GM18909 (cell line): ENCODE measurements around the gene GIGYF2.

Experiments
- ATAC-seq: cut with Tn5 transposase; IDR thresholded peaks from one replicate; pipeline ENCODE4 v1.9.1; 2021; ENCODE audit warnings: mild to moderate bottlenecking; ENCODE audit not compliant: unreplicated experiment, poor library complexity

The GIGYF2 gene, protein sequence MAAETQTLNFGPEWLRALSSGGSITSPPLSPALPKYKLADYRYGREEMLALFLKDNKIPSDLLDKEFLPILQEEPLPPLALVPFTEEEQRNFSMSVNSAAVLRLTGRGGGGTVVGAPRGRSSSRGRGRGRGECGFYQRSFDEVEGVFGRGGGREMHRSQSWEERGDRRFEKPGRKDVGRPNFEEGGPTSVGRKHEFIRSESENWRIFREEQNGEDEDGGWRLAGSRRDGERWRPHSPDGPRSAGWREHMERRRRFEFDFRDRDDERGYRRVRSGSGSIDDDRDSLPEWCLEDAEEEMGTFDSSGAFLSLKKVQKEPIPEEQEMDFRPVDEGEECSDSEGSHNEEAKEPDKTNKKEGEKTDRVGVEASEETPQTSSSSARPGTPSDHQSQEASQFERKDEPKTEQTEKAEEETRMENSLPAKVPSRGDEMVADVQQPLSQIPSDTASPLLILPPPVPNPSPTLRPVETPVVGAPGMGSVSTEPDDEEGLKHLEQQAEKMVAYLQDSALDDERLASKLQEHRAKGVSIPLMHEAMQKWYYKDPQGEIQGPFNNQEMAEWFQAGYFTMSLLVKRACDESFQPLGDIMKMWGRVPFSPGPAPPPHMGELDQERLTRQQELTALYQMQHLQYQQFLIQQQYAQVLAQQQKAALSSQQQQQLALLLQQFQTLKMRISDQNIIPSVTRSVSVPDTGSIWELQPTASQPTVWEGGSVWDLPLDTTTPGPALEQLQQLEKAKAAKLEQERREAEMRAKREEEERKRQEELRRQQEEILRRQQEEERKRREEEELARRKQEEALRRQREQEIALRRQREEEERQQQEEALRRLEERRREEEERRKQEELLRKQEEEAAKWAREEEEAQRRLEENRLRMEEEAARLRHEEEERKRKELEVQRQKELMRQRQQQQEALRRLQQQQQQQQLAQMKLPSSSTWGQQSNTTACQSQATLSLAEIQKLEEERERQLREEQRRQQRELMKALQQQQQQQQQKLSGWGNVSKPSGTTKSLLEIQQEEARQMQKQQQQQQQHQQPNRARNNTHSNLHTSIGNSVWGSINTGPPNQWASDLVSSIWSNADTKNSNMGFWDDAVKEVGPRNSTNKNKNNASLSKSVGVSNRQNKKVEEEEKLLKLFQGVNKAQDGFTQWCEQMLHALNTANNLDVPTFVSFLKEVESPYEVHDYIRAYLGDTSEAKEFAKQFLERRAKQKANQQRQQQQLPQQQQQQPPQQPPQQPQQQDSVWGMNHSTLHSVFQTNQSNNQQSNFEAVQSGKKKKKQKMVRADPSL (N-terminal part only)

DNA sequence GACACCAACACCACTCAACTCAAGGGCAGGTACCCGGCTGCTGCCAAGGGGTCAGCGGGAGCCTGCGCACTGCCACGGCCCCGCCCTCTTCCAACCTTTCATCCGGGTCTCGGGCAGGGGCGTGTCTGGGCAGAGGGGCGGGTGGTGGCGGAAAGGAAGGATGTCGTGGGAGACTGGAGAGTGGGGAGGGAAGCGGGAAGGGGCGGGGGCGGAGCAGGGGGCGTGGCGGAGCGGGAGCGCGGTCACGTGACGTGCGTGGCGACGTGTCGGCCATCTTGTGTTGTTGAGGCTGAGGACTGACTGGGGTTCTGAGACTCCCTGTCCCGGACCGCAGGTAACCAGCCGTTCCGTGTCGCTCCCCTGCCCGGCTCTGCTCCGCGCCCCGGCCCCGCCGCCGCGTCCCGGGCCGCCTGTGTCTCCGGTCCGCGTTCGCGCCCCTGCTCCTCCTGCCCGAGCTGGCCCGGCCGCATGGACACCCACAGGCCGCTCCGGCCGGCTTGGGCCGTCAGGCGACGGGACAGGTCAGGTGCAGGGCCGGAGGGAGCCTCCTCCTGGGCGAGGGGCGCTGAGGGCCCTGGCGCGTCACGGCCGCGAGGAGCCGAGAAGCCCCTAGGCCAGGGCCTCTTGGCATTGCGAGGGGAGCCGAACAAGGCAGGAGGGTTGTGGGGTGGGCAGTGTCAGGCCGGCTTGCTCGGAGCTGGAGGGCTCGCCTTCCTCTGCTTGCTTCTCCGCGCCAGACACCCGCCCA is at the start of gene GIGYF2:
GIGYF2 (plus strand) TSS at position 273 of the 748 bp plus-strand sequence. CDS start 37,867 bp downstream, outside the sequence.
- ATAC-seq, result peak; percentile 83

GRCh38 chr2:232649033-232649432 is 48.1 kb upstream of the GIGYF2 start:
- ATAC-seq, result no peak

GRCh38 chr2:232652505-232652851 is 44.7 kb upstream of the GIGYF2 start:
- ATAC-seq, result no peak

DNA sequence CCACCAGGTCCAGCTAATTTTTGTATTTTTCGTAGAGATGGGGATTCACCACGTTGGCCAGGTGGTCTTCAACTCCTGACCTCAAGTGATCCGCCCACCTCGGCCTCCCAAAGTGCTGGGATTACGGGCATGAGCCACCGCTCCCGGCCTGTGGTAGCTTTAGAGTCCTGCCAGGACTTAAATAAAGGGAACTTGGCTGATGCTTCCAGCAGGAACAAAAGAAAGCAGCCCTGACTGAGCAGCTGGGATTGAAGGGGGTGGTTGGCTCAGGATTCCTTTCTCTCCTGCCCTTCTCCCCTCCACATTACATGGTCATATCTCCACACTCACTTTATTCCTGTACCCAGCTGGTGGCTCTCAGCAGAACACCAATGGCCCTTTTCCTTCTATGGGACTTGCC is 43.7 kb upstream of the GIGYF2 start:
- ATAC-seq, result no peak

DNA sequence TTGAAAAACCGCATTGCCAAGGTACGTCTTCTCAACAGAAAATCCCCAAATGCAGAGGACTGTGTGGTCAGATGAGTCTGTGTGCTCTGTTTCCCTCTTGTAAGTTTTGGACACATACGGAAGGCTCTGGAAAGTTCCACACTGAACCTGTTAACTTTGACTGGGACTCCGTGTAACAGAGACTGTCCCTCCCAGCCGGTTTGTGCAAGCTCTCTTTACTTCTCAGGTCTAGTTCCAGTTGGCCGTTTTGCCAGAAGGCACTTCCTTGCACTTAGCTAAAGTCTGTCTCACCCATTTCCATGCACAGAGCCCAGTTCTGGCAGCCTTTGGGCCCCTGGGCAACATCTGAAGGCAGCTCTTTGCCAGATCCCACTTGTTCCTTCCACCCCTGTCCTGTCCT is 41.7 kb upstream of the GIGYF2 start:
- no peak for ATAC-seq

DNA sequence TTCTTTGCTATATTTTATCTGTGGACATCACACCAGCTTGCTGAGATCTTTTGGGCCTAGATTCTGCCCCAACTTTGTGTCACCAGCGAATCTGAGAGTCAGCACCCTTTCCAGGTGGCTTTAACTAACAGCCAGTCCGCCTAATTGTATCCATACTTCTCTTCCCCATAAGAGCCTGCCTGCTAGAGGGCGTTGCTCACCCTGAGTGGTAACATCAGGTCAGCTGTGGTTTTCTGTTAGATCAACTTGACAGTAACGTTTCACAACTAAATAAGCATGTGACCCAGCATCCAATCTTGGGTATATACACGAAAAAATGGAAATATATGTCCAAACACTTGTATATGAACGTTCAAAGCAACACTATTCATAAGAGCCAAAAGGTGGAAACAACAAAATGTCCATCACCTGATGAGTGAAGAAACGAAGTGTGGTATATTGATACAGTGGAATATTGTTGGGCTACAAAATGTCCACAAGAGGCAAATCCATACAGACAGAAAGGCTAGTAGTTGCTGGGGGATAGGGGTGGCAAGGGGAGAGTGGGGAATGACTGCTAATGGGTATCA is 38.8 kb upstream of the GIGYF2 start:
- ATAC-seq, result no peak

- no peak for ATAC-seq
Observed at GRCh38 chr2:232659359-232659758, 37.8 kb upstream of the GIGYF2 start.

DNA sequence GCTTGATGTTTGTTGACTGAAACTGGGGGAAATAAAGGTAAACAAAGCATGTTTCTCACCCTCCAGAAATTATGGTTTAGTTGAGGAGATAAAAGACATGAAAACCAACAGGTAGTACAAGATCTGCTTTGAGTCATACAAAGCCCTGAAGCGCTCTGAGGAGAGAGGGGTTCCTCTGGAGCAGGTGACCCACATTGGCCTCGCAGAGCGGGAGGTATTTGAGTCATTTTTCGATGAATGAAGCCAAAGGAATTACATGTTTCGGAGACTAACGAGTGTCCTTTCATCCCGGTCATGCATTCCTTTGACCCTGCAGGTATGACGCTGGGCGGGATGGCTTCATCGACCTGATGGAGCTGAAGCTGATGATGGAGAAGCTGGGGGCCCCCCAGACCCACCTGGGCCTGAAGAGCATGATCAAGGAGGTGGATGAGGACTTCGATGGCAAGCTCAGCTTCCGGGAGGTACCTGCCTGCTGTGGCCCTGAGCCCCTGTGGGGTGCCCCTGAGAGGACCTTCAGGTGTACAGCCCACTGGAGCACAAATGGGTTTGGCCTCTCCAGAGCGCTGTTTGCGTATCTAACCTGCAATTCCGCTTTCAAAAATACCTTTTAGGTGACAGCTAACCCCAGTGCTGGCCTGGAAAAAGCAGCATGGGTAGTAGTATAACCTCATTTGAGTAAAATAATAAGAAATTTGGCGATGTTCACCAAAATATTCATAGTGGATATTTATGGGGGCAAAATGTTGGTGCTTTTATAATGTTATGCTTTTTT is 34.5 kb upstream of the GIGYF2 start:
- no peak for ATAC-seq

DNA sequence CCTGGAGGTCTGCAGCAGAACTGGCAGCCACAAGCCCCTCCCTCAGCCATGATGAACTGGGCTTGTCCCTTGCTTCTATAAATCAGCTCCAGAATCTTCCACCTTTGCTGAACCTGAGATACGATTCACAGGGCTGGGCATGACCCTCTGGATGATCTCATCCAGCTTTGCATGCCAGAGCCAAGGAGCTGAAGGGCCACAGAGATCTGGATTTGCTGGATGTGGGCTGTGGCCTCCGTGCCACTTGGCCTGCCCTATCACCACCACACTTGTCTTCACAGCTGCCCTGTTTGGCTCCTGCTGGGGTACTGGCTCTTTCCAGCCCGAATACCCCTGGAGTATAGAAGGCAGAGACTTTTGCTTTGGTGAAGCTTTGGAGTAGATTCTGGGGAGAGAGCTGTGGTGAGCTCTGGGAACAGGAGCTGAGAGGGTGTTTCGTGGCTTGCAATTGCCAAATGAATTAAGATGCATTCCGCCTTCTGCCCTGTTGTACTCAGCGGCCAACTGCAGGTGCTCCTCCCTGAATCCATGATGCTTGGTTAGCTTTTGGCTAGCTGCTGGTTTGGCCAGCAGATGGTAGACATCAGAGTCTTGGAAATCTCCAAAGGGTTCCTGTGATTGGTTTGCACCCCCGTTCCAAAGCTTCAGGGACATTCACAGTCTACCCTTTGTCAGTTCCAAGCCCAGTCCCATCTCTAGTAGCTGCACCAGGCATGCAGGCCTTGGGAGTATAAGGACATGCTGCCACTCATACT is 30.9 kb upstream of the GIGYF2 start:
- no peak for ATAC-seq

DNA sequence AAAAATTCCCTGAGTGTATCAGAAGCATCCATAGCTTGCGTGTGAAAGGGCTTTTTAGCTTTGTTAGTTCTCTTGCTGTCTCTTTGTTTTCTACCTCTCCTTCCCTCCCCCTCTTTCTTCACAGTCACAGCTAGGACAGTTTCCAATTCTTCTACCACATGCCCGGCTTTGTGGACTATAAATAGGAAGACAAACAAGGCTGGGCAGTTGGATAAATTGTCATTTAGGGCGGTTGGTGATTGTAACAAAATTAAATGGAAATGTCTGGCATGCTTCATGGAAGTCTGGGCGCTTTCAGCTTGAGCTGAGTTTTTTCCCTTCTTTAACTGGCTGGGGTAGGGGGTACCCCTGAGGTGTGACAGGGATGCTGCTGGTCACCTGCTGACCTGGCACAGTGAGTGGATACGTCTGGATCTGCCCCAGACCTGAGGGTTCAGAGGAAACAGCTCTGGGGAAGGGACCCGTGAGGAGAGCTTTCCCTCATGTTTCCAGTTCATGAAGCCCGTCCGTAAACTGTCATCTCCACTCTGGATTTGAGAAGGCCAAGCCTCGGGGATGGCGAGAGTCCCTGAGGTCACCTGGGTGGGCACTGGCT is 29.0 kb upstream of the GIGYF2 start:
- ATAC-seq, result no peak

DNA sequence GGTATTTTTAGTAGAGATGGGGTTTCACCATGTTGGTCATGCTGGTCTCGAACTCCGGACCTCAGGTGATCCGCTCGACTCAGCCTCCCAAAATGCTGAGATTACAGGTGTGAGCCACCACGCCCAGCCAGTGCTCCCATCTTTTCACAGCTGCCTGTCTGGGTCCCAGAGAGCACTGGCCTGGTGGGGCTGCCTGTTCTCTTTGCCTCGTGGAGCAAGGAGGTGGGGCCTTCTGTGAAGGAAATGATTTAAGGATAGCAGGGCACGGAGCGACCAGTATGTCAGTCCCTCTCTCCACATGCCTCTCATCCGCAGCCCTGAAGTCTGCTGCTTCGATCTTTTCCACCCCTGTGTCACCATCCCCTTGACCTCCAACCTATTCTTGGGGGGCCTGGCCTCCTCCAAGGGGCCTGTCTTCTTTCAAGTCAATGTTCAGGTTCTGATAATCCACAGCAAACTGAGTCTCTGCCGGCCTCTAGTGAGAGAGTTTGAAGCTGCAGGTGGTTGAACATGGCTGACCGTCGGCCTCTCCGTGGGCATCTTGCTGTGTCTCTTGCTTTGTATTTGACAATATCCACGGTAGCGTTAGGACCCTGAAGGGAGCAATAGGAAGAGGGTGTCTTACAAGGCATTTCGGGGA is 28.2 kb upstream of the GIGYF2 start:
- ATAC-seq, result no peak

GRCh38 chr2:232672588-232672987 is 24.5 kb upstream of the GIGYF2 start:
- no peak for ATAC-seq

DNA sequence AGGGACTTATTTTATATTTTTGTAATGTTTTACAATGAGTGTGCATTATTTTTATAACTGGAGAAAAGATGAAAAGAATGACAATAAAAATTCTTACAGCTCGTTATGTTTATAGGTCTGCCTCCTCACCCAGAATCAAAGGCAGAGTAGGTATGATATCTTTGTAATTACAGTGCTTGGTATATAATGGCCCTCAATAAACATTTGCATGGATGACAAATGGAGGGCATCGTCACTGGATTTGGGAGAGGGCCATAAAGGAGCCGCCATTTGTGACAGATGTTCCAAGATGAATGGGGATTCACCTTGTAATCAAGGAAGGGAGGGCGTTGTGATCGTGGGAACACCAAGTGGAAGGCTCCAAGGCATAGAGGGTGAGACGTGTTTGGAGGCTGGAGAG is 22.6 kb upstream of the GIGYF2 start:
- ATAC-seq, result no peak

GRCh38 chr2:232675381-232675780 is 21.8 kb upstream of the GIGYF2 start:
- no peak for ATAC-seq

GRCh38 chr2:232680006-232680405 is 17.1 kb upstream of the GIGYF2 start:
- no peak for ATAC-seq

- ATAC-seq, result no peak
Observed at GRCh38 chr2:232681527-232681926, 15.6 kb upstream of the GIGYF2 start.

GRCh38 chr2:232683368-232683767 is 13.8 kb upstream of the GIGYF2 start:
- no peak for ATAC-seq
